ENCODE data around the gene SPATA2L.

The SPATA2L gene

GRCh38 chr16:89701425-89702406, at the start of gene SPATA2L:
TSS of gene SPATA2L (minus strand) at chr16:89701705. CDS start at chr16:89701232, 473 bp downstream.
- peak; percentile 96 for DNase-seq (ENCODE audit: low read depth)

DNA sequence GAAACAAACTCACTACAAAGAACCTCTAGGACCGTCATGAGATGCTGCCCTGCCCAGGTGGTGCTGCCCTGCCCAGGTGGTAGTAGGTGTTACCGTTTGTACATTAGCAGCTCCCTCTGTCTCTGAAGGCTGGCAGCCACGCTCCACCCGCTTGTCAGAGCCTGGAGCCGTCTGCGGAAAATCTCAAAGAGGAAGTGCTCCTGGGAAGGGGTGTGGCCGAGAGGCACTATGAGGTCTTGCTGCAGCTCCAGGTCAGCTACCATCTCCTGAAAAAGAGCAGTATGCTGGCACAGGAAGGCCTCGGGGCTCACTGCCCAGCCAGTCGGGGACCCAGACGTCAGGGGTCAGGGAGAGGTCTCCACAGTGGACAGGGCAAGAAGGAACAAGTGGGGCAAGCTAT, 48.1 kb upstream of the SPATA2L start:
- DNase-seq (ENCODE audit: low read depth), result no peak

- DNase-seq (ENCODE audit: low read depth), result no peak
Observed at GRCh38 chr16:89748921-89749320, 47.4 kb upstream of the SPATA2L start.

DNA sequence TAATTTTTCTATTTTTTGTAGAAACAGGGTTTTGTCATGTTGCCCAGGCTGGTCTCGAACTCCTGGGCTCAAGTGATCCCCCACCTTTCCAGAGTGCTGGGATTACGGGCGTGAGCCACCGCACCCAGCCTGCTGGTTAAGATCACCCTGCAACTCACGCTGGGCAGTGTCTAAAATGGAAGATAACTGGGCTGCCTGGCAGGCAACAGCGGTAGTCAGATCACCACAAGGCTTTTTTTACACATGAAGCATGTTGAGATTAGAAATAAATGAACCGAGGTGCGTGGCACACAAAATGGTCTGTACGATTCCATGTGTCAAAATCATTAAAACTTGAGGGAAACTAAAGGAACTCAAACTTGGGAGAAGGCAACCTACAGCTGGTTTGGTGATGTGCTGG, 46.6 kb upstream of the SPATA2L start:
- DNase-seq (ENCODE audit: low read depth), result no peak

DNA sequence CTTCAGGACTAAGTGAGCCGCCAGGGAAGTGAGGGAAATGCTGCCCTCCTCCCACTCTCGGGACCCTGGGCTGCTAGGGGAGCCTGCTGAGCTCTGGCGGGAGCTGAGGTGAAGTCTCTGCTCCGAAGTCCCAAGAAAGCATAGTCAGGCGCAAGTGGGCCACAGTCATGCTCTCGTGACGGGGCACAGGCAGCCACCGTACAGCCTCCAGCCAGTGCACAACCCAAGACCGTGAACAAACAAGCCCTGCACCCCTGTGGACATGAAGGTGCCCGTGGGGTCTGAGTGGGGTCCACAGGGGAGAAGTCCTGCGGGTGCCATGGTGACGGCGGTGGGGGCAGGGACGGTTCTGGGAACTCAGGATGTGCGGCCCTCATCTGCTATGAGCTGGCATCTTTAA, 44.5 kb upstream of the SPATA2L start:
- no peak for DNase-seq (ENCODE audit: low read depth)

DNA sequence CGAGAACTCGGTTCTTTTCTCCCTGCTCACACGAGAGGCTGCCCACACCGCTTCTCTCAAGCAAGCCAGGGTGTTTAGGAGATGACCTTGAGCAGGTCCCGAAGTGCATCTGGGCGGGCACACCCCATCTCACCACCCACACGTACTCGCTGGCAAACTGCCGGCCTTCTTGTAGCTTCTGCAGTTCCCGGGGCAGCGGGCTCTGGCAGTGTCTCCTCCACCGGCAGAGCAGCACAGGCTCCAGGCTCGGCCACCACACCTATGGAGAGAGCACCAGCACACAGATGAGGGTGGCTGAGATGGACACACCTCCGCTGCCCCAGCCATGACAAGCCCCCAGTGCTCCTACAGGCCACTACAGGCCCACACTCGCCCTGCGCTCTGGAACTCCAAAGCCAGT, 43.3 kb upstream of the SPATA2L start:
- no peak for DNase-seq (ENCODE audit: low read depth)

- DNase-seq (ENCODE audit: low read depth), result no peak
Observed at GRCh38 chr16:89742948-89743347, 41.4 kb upstream of the SPATA2L start.

- DNase-seq (ENCODE audit: low read depth), result no peak
Observed at GRCh38 chr16:89741342-89742014, 40.0 kb upstream of the SPATA2L start.

GRCh38 chr16:89739383-89739782, 37.9 kb upstream of the SPATA2L start:
- DNase-seq (ENCODE audit: low read depth), result no peak

DNA sequence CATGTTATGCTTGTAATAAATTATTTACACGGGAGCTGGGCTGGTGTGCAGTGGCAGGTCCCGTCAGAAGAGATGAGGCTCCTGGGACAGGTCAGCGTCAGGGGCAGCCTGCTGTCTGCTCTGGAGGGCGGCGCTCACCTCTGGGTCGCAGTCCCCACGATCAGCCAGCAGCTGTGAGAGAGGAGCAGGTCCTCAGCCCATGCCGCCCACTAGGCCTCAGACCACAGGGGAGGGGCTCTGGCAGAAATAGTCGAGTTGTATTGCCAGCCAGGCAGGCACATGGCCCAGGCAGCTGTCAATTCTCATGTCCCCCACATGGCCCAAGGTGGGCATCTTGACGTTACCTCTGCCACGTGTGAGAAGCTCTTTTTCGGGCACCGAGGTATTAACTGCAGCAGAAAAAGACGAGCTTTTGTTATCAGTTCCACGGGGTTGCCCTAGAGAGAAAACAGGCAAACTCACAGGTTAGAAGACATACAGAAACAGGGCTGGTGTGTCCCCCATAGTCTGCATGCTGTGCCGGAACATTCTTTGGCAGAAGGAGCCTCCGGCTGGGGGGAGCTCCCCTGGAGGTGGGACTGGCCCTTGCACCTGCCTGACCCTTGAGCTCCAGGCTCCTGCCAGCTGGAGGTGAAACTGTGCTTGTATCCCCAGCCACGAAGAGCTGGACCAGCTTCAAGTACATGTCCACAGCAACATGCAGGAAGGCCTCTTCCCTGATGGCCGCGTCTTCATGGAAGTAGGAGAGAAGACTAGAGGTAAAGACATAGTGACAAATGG, 37.2 kb upstream of the SPATA2L start:
- DNase-seq (ENCODE audit: low read depth), result no peak

- DNase-seq (ENCODE audit: low read depth), result no peak
Observed at GRCh38 chr16:89738072-89738377, 36.5 kb upstream of the SPATA2L start.

DNA sequence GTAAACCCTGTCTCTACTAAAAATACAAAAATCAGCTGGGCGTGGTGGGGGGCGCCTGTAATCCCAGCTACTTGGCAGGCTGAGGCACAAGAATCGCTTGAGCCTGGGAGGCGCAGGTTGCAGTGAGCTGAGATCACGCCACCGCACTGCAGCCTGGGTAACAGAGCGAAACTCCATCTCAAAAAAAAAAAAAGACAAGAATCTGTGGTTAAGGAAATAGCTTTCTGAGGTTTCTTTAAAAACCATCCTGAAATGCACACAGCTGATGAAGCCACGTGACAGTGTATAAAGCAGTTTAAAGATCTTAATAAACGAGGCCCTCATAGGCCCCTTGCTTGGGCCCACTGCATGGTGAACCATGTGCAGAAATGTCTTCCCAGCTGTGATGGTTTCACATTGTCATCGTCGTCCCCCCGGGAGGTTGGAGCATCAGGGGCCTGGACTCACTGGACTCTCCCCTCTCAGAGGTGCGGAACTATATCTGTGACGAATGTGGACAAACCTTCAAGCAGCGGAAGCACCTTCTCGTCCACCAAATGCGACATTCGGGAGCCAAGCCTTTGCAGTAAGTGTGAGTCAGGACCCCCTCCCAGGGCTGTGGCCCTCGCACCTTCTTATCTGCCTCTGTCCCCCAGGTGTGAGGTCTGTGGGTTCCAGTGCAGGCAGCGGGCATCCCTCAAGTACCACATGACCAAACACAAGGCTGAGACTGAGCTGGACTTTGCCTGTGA, 36.0 kb upstream of the SPATA2L start:
- DNase-seq (ENCODE audit: low read depth), result peak; percentile 33

DNA sequence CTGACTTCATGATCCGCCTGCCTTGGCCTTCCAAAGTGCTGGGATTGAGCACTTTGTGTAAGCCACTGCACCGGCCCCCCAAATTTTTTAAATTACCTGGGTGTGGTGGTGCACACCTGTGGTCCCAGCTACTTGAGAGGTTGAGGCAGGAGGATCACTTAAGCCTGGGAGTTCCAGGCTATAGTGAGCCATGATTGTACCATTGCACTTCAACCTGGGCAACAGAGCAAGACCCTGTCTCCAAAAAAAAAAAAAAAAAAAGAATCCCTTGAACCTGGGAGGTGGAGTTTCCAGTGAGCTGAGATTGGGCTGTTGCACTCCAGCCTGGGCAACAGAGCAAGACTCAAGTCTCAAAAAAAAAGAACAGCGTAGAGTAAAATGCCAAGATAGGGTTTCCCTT, 35.0 kb upstream of the SPATA2L start:
- DNase-seq (ENCODE audit: low read depth), result no peak

GRCh38 chr16:89733792-89734191, 32.3 kb upstream of the SPATA2L start:
- no peak for DNase-seq (ENCODE audit: low read depth)

GRCh38 chr16:89733322-89733721, 31.8 kb upstream of the SPATA2L start:
- DNase-seq (ENCODE audit: low read depth), result no peak

- no peak for DNase-seq (ENCODE audit: low read depth)
Observed at GRCh38 chr16:89732918-89733242, 31.4 kb upstream of the SPATA2L start.

GRCh38 chr16:89732142-89732917, 30.8 kb upstream of the SPATA2L start:
- no peak for DNase-seq (ENCODE audit: low read depth)

DNA sequence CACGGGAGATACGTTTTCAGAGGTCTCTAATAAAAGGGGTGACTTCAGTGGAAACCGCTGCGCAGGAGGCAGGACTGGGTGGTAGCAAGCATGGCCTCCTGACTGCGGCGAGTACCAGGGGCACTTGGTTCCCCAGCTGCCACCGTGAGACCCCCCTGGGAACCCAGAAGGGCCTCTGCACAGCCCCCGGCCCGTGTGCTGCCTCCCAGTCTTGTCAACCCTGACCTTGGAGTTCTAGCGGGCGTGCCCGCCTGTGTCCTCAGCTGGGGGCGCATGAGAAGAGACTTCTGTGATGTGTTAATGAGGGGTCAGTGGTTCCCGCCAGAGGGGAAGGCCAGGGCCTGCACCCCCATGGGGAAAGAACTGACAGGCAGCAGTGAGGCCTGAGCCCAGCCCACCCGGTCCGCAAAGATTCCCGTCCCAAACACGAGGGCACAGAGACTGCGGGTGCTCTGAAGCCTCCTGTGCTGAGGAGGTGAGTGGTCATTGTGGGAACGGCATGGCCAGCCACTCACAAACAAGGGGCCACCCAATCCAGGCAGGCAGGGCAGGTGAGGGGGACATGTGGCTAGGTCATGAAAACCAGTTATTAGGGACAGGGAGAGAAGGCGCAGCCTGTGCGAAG, 29.2 kb upstream of the SPATA2L start:
- DNase-seq (ENCODE audit: low read depth), result no peak

- DNase-seq (ENCODE audit: low read depth), result no peak
Observed at GRCh38 chr16:89729863-89730593, 28.5 kb upstream of the SPATA2L start.

GRCh38 chr16:89729293-89729692, 27.8 kb upstream of the SPATA2L start:
- DNase-seq (ENCODE audit: low read depth), result no peak
